Measurements from ENCODE around the gene SORCS1. TPM values are rescaled to one million over a fixed set of nuclear protein-coding genes. Genes with fewer than 3 reads are reported as not detected.
A peak's percentile ranks its signal among the peaks of the same experiment; 100 is the strongest.

The SORCS1 gene
- total RNA-seq, 1 donor from 2014 or later, result 11.1 TPM

DNA sequence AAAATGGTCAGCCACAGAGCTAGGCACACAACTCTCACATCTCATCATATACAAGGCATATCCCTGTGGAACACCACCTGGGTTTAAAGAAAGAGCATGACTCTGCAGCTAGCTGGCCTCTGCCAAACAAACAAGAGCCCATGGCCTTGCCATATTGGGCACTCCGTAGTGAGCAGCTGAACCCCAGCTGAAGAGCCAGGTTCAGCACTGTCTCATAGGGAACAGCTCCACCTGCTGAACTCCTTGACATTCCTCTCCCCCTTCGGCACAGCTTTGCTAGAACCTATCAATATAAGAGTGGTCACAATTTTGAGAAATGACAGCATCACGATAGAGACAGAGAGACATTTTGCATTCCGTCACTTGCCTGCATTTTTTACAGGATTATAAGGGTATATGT is 20.0 kb downstream of the SORCS1 start:
- Histone ChIP-seq H4K20me1 (ENCODE audit: low read depth) (peaks cover 6% of the 10 kb centered on the region), H3K9me3 (ENCODE audit: low read depth) (no peaks in the 10 kb centered on the region), H3K4me1 (no peaks in the 10 kb centered on the region), H3K36me3 (no peaks in the 10 kb centered on the region), H3F3A (ENCODE audit: low read depth) (no peaks in the 10 kb centered on the region), H3K79me2 (ENCODE audit: low read depth) (no peaks in the 10 kb centered on the region), H3K9ac (no peak overlapping the region), H3K27ac (no peak overlapping the region), H3K4me2 (no peak overlapping the region), H3K27me3 (no peaks in the 10 kb centered on the region), H2AFZ (replicated peaks) (no peak overlapping the region), H3K4me3 (no peak overlapping the region)
- H3K27me3 Mint-ChIP-seq (ENCODE audit: insufficient read depth, low read depth), result no peaks in the 10 kb centered on the region
- no peak overlapping the region for H3K27ac Mint-ChIP-seq
- no peaks in the 10 kb centered on the region for H3K9me3 Mint-ChIP-seq
- TF ChIP-seq, protein P1, sequence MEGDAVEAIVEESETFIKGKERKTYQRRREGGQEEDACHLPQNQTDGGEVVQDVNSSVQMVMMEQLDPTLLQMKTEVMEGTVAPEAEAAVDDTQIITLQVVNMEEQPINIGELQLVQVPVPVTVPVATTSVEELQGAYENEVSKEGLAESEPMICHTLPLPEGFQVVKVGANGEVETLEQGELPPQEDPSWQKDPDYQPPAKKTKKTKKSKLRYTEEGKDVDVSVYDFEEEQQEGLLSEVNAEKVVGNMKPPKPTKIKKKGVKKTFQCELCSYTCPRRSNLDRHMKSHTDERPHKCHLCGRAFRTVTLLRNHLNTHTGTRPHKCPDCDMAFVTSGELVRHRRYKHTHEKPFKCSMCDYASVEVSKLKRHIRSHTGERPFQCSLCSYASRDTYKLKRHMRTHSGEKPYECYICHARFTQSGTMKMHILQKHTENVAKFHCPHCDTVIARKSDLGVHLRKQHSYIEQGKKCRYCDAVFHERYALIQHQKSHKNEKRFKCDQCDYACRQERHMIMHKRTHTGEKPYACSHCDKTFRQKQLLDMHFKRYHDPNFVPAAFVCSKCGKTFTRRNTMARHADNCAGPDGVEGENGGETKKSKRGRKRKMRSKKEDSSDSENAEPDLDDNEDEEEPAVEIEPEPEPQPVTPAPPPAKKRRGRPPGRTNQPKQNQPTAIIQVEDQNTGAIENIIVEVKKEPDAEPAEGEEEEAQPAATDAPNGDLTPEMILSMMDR (IDR thresholded peaks at IDR 0.05), result peak; percentile 46
- no peak for TF ChIP-seq EZH2 (IDR thresholded peaks at IDR 0.05)
- H3K4me1 Mint-ChIP-seq, result peaks cover 9% of the 10 kb centered on the region
- no peaks in the 10 kb centered on the region for H3K36me3 Mint-ChIP-seq
- peak; percentile 61 for DNase-seq (ENCODE audit: low spot score)
- H3K4me3 Mint-ChIP-seq, result no peak overlapping the region

DNA sequence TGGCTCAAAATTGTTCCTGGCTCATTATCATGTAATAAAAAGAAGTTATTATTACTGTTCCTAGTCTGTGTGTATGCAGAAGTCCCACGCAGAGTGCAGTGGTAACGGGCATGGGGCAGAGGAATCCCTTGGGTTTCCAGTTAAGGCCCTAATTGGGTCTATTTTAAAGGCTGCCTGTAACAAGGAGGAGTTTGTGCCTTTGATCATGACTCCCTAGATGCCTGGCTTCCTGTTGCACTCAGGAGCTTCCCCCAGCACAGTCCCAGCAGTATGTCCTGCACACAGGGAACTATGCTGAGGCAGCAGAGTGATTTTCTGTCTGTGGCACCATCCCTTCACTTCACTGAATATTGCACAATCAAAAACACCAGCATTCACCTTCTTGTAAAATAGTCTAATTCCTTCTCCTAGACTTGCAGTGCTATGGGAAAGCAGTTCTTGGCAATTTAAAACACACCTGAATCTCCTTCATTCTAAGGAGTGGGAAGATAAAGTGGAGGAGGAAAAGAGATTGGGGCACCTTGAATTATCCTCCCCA is 22.9 kb downstream of the SORCS1 start:
- TF ChIP-seq, protein P1 (IDR thresholded peaks at IDR 0.05), result no peak
- TF ChIP-seq EZH2 (IDR thresholded peaks at IDR 0.05) (no peak), EZH2phosphoT487 (IDR thresholded peaks at IDR 0.05) (no peak)
- Histone ChIP-seq H3K4me3 (no peak overlapping the region), H3K9me3 (ENCODE audit: low read depth) (no peaks in the 10 kb centered on the region), H3K9ac (no peak overlapping the region), H3K27ac (no peak overlapping the region), H4K20me1 (ENCODE audit: low read depth) (peaks cover 6% of the 10 kb centered on the region), H3K79me2 (ENCODE audit: low read depth) (no peaks in the 10 kb centered on the region), H3K4me1 (no peaks in the 10 kb centered on the region), H3K36me3 (no peaks in the 10 kb centered on the region), H3F3A (ENCODE audit: low read depth) (no peaks in the 10 kb centered on the region), H3K4me2 (no peak overlapping the region), H2AFZ (replicated peaks) (no peak overlapping the region), H3K27me3 (no peaks in the 10 kb centered on the region)
- DNase-seq (ENCODE audit: low spot score), result no peak
- Mint-ChIP-seq H3K4me1 (peaks cover 9% of the 10 kb centered on the region), H3K4me3 (no peak overlapping the region), H3K27ac (no peak overlapping the region), H3K36me3 (no peaks in the 10 kb centered on the region), H3K9me3 (no peaks in the 10 kb centered on the region), H3K27me3 (ENCODE audit: insufficient read depth, low read depth) (no peaks in the 10 kb centered on the region)

DNA sequence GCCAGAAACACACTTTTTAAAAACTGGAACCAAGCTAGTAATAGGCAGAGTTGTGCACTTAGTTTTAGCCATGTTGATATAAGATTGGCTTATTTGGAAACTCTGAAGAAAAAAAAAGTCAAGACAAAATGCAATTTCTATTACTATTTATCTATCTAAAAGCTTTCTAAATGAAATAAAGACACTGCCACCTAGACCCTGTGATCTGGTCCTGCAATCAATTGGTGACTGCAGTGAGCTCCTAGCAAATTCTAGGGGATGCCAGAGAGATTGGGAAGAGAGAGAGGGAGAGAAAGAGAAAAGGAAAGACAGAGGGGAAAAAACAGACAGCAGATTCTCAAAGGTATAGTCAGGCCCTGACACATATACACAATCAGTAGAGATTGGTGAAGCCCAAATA is 25.3 kb downstream of the SORCS1 start:
- Histone ChIP-seq H4K20me1 (ENCODE audit: low read depth) (peaks cover under 1% of the 10 kb centered on the region), H3K9ac (no peak overlapping the region), H3F3A (ENCODE audit: low read depth) (no peaks in the 10 kb centered on the region), H3K4me1 (no peaks in the 10 kb centered on the region), H3K9me3 (ENCODE audit: low read depth) (no peaks in the 10 kb centered on the region), H3K27me3 (no peaks in the 10 kb centered on the region), H3K79me2 (ENCODE audit: low read depth) (no peaks in the 10 kb centered on the region), H3K4me2 (no peak overlapping the region), H3K36me3 (no peaks in the 10 kb centered on the region), H3K27ac (no peak overlapping the region), H2AFZ (replicated peaks) (no peak overlapping the region), H3K4me3 (no peak overlapping the region)
- no peaks in the 10 kb centered on the region for H3K27me3 Mint-ChIP-seq (ENCODE audit: insufficient read depth, low read depth)
- H3K9me3 Mint-ChIP-seq, result no peaks in the 10 kb centered on the region
- peak; percentile 7 for DNase-seq (ENCODE audit: low spot score)
- H3K4me3 Mint-ChIP-seq, result no peak overlapping the region
- peaks cover 9% of the 10 kb centered on the region for H3K4me1 Mint-ChIP-seq
- H3K27ac Mint-ChIP-seq, result no peak overlapping the region
- H3K36me3 Mint-ChIP-seq, result no peaks in the 10 kb centered on the region
- no peak for TF ChIP-seq EZH2phosphoT487 (IDR thresholded peaks at IDR 0.05)
- TF ChIP-seq, protein P1 (IDR thresholded peaks at IDR 0.05), result peak; percentile 24
- TF ChIP-seq EZH2 (IDR thresholded peaks at IDR 0.05), result no peak

All from neural progenitor cell (in vitro differentiated cells).